SK-N-SH (cell line): ENCODE data around the gene APOBEC3H. TPM values are rescaled to one million over a fixed set of nuclear protein-coding genes. Genes with fewer than 3 reads are reported as not detected.

ENCODE experiments used
- CTCF ChIA-PET: fragments of 300-600, 350-600 bp; formaldehyde crosslinking; extraction: SDS; loops from one replicate; lab custom pipeline; 2021; lab: Yijun Ruan, JAX
- POLR2A ChIA-PET: fragments of 350-600 bp; sonication (Branson Sonifier 250); formaldehyde crosslinking; extraction: SDS; loops from one replicate; lab custom pipeline; 2020; ENCODE audit warnings: antibody characterized with exemption, inconsistent platforms; lab: Yijun Ruan, JAX
- DNase-seq: peaks from one replicate; pipeline ENCODE4 v3.0.0; 2012
- H2AFZ ChIP-seq: fragments of 200-600 bp; sonication (generic); 2 replicates; pipeline ENCODE4 v1.8.1; 2016; ENCODE audit warnings: antibody characterized with exemption, mild to moderate bottlenecking, low read depth
- H3F3A ChIP-seq: fragments of 200-600 bp; sonication (generic); replicated peaks from 2 replicates; pipeline ENCODE3; 2016; ENCODE audit warnings: antibody characterized with exemption, mild to moderate bottlenecking; ENCODE audit not compliant: insufficient read depth
- H3K27ac ChIP-seq, 2 experiments: fragments of 200-500 bp in 1 of 2; fragments of 200-600 bp in 1 of 2; sonication (Bioruptor generic) in 1 of 2; sonication (generic), shearing (Covaris generic) in 1 of 2; 2 replicates each; pipeline versions ENCODE4 v1.5.1 to v1.6.1; 2014 to 2016; ENCODE audit warnings: low read depth in 2 of 2, inconsistent platforms in 1 of 2, low read length in 1 of 2, mild to moderate bottlenecking in 1 of 2, mixed read lengths in 1 of 2
- H3K27me3 ChIP-seq: fragments of 200-600 bp; sonication (generic), shearing (Covaris generic); 2 replicates; pipeline ENCODE4 v1.6.1; 2016; ENCODE audit warnings: mixed run types; ENCODE audit not compliant: insufficient read depth
- H3K36me3 ChIP-seq, 2 experiments: fragments of 200-500 bp in 1 of 2; fragments of 200-600 bp in 1 of 2; sonication (Bioruptor generic) in 1 of 2; sonication (generic) in 1 of 2; replicated peaks in 1 of 2; 2 replicates each; pipeline versions ENCODE3 to v1.5.1; 2014 to 2016; ENCODE audit warnings: low read length in 1 of 2, mild to moderate bottlenecking in 1 of 2; ENCODE audit not compliant: insufficient read depth in 2 of 2, control insufficient read depth in 1 of 2
- H3K4me1 ChIP-seq, 2 experiments: fragments of 200-500 bp in 1 of 2; fragments of 200-600 bp in 1 of 2; sonication (Bioruptor generic) in 1 of 2; sonication (generic), shearing (Covaris generic) in 1 of 2; 2 replicates each; pipeline versions ENCODE4 v1.5.1 to v1.6.1; 2014 to 2016; ENCODE audit warnings: low read depth in 1 of 2, low read length in 1 of 2, mixed run types in 1 of 2; ENCODE audit not compliant: insufficient read depth in 2 of 2, control insufficient read depth in 1 of 2
- H3K4me2 ChIP-seq: fragments of 200-600 bp; sonication (generic), shearing (Covaris generic); 2 replicates; pipeline ENCODE4 v1.6.1; 2017; ENCODE audit warnings: mixed run types
- H3K4me3 ChIP-seq, 2 experiments: fragments of 200-500 bp in 1 of 2; fragments of 200-600 bp in 1 of 2; sonication (Bioruptor generic) in 1 of 2; sonication (generic), shearing (Covaris generic) in 1 of 2; 2 replicates each; pipeline versions ENCODE4 v1.5.1 to v1.8.1; 2014 to 2016; ENCODE audit warnings: low read depth in 2 of 2, inconsistent platforms in 1 of 2, low read length in 1 of 2, mild to moderate bottlenecking in 1 of 2, mixed read lengths in 1 of 2, moderate library complexity in 1 of 2
- H3K79me2 ChIP-seq: fragments of 200-600 bp; sonication (generic); 2 replicates; pipeline ENCODE4 v1.8.1; 2017; ENCODE audit warnings: mild to moderate bottlenecking; ENCODE audit not compliant: insufficient read depth
- H3K9ac ChIP-seq: fragments of 200-600 bp; sonication (generic); 2 replicates; pipeline ENCODE4 v1.6.1; 2017; ENCODE audit warnings: mixed run types
- H3K9me2 ChIP-seq: fragments of 200-600 bp; sonication (generic); 2 replicates; pipeline ENCODE4 v1.6.1; 2017; ENCODE audit warnings: mixed run types
- H3K9me3 ChIP-seq: fragments of 200-600 bp; sonication (generic); 2 replicates; pipeline ENCODE4 v1.6.1; 2017; ENCODE audit warnings: mixed run types, mild to moderate bottlenecking, moderate library complexity
- H4K20me1 ChIP-seq: fragments of 200-600 bp; sonication (generic); 2 replicates; pipeline ENCODE4 v1.6.1; 2017; ENCODE audit warnings: mild to moderate bottlenecking, mixed run types; ENCODE audit not compliant: insufficient read depth
- CHD2 ChIP-seq: fragments of 150-350 bp; IDR thresholded peaks from 2 replicates; pipeline ENCODE4 v1.6.1; 2018; ENCODE audit warnings: low read length; ENCODE audit not compliant: partially characterized antibody
- ELF1 ChIP-seq: IDR thresholded peaks from 2 replicates; pipeline ENCODE4 v1.4.0; 2012
- EP300 ChIP-seq, 2 experiments: IDR thresholded peaks; 2 replicates each; pipeline versions ENCODE4 v1.4.0 to v1.6.1; 2012; ENCODE audit warnings: borderline replicate concordance in 1 of 2, low read depth in 1 of 2, low read length in 1 of 2
- EZH2phosphoT487 ChIP-seq: fragments of 200-600 bp; sonication (generic); IDR thresholded peaks from 2 replicates; pipeline ENCODE4 v1.6.1; 2017; ENCODE audit warnings: low read depth, mixed run types, mild to moderate bottlenecking, antibody characterized with exemption, moderate library complexity, borderline replicate concordance
- FOSL2 ChIP-seq: IDR thresholded peaks from 2 replicates; pipeline ENCODE4 v1.4.0; 2012; ENCODE audit warnings: low read depth, mild to moderate bottlenecking, moderate library complexity, borderline replicate concordance
- FOXM1 ChIP-seq: IDR thresholded peaks from 2 replicates; pipeline ENCODE4 v1.4.0; 2012; ENCODE audit warnings: low read depth, mild to moderate bottlenecking
- IRF3 ChIP-seq: fragments of 150-350 bp; IDR thresholded peaks from 2 replicates; pipeline ENCODE4 v1.6.1; 2016; ENCODE audit warnings: mild to moderate bottlenecking, low read depth, low read length
- PBX3 ChIP-seq: IDR thresholded peaks from 2 replicates; pipeline ENCODE4; 2012
- RCOR1 ChIP-seq: fragments of 150-350 bp; IDR thresholded peaks from 2 replicates; pipeline ENCODE4 v1.6.1; 2017; ENCODE audit warnings: antibody characterized with exemption, low read length
- RFX5 ChIP-seq: IDR thresholded peaks from 2 replicates; pipeline ENCODE4 v1.6.1; 2012; ENCODE audit warnings: mild to moderate bottlenecking, improper control_type of control experiment, low read length
- RXRA ChIP-seq: IDR thresholded peaks from 2 replicates; pipeline ENCODE4 v1.4.0; 2012; ENCODE audit warnings: low read depth, mild to moderate bottlenecking, borderline replicate concordance
- USF2 ChIP-seq: fragments of 150-350 bp; IDR thresholded peaks from 2 replicates; pipeline ENCODE4 v1.6.1; 2017; ENCODE audit warnings: antibody characterized with exemption, low read length, low read depth, borderline replicate concordance
- YY1 ChIP-seq: IDR thresholded peaks from 2 replicates; pipeline ENCODE4 v1.4.0; 2012; ENCODE audit warnings: low read depth, mild to moderate bottlenecking
- WGBS: methylation state at CpG from one replicate; pipeline ENCODE4 v1.1.6; 2017; ENCODE audit warnings: low lambda C conversion rate; 5-methylcytosine and 5-hydroxymethylcytosine counted together
- polyA plus RNA-seq, 3 experiments: library from polyadenylated mRNA; depleted of rRNA; stranded (reverse); fragments of >200 nt; gene quantifications; 2 replicates each; pipeline ENCODE4 v1.2.3, GENCODE V29; 2012

APOBEC3H gene
- polyA plus RNA-seq, 1 of the 3 experiments (the other 2 are of a cell fraction), result 0.18 TPM

GRCh38 chr22:39091126-39092081, 5.6 kb upstream of the APOBEC3H start:
- Histone ChIP-seq H3K79me2 (no peaks in the 10 kb centered on the region), H3K36me3 (no peaks in the 10 kb centered on the region), H3K4me3 (no peak overlapping the region), H3K4me1 (peaks cover 0 to 6% of the 10 kb centered on the region in 2 experiments; a peak in 1 of 4 replicates), H2AFZ (no peak overlapping the region), H3K4me2 (no peak overlapping the region), H3K9ac (no peak overlapping the region), H3K9me3 (no peaks in the 10 kb centered on the region), H4K20me1 (no peaks in the 10 kb centered on the region), H3F3A (no peaks in the 10 kb centered on the region), H3K9me2 (no peaks in the 10 kb centered on the region), H3K27ac (no peak overlapping the region), H3K27me3 (no peaks in the 10 kb centered on the region)
- no peak for DNase-seq
- CTCF ChIA-PET, result no interaction called here
- WGBS, result 82% methylated on average over 5 of the region's 23 CpGs
- POLR2A ChIA-PET, result no interaction called here
- TF ChIP-seq YY1 (no peak), RXRA (no peak), CHD2 (no peak), FOSL2 (no peak), RFX5 (no peak), USF2 (no peak), RCOR1 (no peak), ELF1 (no peak), EZH2phosphoT487 (no peak), PBX3 (no peak), FOXM1 (no peak), IRF3 (no peak), EP300 (IDR thresholded peaks at IDR 0.05; ENCODE audit: borderline replicate concordance in 1 of 2, low read depth in 1 of 2, low read length in 1 of 2) (no peak)
